T-helper 1 cell (primary cell): Measurements from ENCODE around the gene CPED1.
"Not testable (repeated sequence)": the region's sequence is repeated elsewhere in the genome, so short reads cannot be mapped to it uniquely, and the experiment has no call there.

Experiments
- DNase-seq, 5 donors: peaks; one replicate each; pipeline ENCODE4 v3.0.0-alpha.2; 2012 to 2020

Gene CPED1

GRCh38 chr7:121101621-121102020, 113.1 kb downstream of the CPED1 start:
- no peak for DNase-seq

GRCh38 chr7:121102619-121103018, 114.1 kb downstream of the CPED1 start:
- no peak for DNase-seq

- no peak for DNase-seq
Measured at GRCh38 chr7:121103086-121103485, 114.6 kb downstream of the CPED1 start.

- DNase-seq, result no peak
Measured at GRCh38 chr7:121103579-121103978, 115.1 kb downstream of the CPED1 start.

GRCh38 chr7:121105262-121105661, 116.8 kb downstream of the CPED1 start:
- no peak for DNase-seq

GRCh38 chr7:121107923-121108498, 119.5 kb downstream of the CPED1 start:
- peak in 1 of 5 donors; percentile 39 for DNase-seq

- DNase-seq, result no peak
Measured at GRCh38 chr7:121109145-121109544, 120.6 kb downstream of the CPED1 start.

GRCh38 chr7:121113288-121113687, 124.8 kb downstream of the CPED1 start:
- no peak for DNase-seq

- DNase-seq, result no peak
Measured at GRCh38 chr7:121116396-121116795, 127.9 kb downstream of the CPED1 start.

GRCh38 chr7:121119047-121119446, 130.5 kb downstream of the CPED1 start:
- no peak for DNase-seq

GRCh38 chr7:121123032-121123431, 134.5 kb downstream of the CPED1 start:
- DNase-seq, result no peak

- DNase-seq, result not testable (repeated sequence)
Measured at GRCh38 chr7:121125454-121125853, 136.9 kb downstream of the CPED1 start.

GRCh38 chr7:121126201-121126600, 137.7 kb downstream of the CPED1 start:
- no peak for DNase-seq

- no peak for DNase-seq
Measured at GRCh38 chr7:121126801-121127534, 138.5 kb downstream of the CPED1 start.

GRCh38 chr7:121132940-121133339, 144.4 kb downstream of the CPED1 start:
- DNase-seq, result no peak

- no peak for DNase-seq
Measured at GRCh38 chr7:121133444-121133843, 144.9 kb downstream of the CPED1 start.

- DNase-seq, result no peak
Measured at GRCh38 chr7:121137580-121137979, 149.1 kb downstream of the CPED1 start.

GRCh38 chr7:121138262-121138933, 149.9 kb downstream of the CPED1 start:
- DNase-seq, result peak in 1 of 5 donors; percentile 70

- DNase-seq, result no peak
Measured at GRCh38 chr7:121139427-121139826, 150.9 kb downstream of the CPED1 start.

- DNase-seq, result no peak
Measured at GRCh38 chr7:121140790-121141189, 152.3 kb downstream of the CPED1 start.

- no peak for DNase-seq
Measured at GRCh38 chr7:121151774-121152221, 163.3 kb downstream of the CPED1 start.

- no peak for DNase-seq
Measured at GRCh38 chr7:121153411-121153810, 164.9 kb downstream of the CPED1 start.

- no peak for DNase-seq
Measured at GRCh38 chr7:121153995-121154394, 165.5 kb downstream of the CPED1 start.

- no peak for DNase-seq
Measured at GRCh38 chr7:121156825-121157224, 168.3 kb downstream of the CPED1 start.
